Erythroblast (primary cell): Measurements from ENCODE around the gene GATA2.

ENCODE experiments used
- GATA1 ChIP-seq: IDR thresholded peaks from 2 replicates; pipeline ENCODE4 v1.6.1; 2011; ENCODE audit warnings: low read depth, mild to moderate bottlenecking, control low read depth, low read length, moderate library complexity
- POLR2A ChIP-seq: IDR thresholded peaks from 2 replicates; pipeline ENCODE4 v1.6.1; 2011; ENCODE audit warnings: mild to moderate bottlenecking, low read length

DNA sequence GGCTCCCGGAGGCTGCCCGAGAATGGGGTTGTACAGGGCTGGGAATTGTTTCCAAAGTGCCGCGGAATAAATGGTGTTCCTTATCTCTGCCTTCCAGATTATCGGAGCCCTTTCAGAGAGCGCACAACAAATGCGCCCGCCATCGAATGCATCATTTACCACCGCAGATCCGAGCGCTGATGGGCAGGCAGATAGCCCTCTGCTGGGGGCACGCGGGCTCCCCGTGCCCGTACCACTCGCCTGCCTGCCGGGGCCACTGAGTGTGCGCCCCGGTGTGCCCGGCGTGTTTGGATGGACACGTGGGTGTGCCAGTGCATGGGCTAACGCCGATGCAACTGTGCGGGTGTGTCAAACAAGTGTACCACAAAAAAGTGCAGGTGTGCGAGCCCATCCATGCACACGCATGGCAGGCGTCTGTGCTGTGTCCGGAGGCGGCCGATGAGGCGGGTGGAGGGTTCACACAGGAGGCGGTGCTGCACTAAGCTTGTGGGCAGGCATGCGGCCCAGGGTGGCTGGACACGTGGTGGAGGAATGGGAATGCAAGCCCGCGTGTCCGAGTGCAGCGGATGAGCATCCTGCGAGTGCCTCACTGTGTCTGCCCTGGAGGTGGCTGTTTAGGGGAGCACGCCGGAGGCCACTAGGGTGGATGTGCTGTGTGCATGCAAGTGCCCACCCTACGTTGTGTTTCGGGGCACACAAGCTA is 3.8 kb upstream of the GATA2 start:
- no peak for TF ChIP-seq POLR2A
- TF ChIP-seq GATA1 = no peak
